Non-pigmented ciliary epithelial cell (primary cell): ENCODE measurements around the gene TFAP2E.

ENCODE experiments used
- DNase-seq: peaks from one replicate; pipeline ENCODE4 v3.0.0-alpha.2; 2010; ENCODE audit warnings: low read depth

Gene TFAP2E

GRCh38 chr1:35573198-35574124, at the start of gene TFAP2E:
Gene TFAP2E, plus strand, starts transcription at chr1:35573314. Its CDS starts 264 bp downstream, at chr1:35573578.
- DNase-seq: no peak

DNA sequence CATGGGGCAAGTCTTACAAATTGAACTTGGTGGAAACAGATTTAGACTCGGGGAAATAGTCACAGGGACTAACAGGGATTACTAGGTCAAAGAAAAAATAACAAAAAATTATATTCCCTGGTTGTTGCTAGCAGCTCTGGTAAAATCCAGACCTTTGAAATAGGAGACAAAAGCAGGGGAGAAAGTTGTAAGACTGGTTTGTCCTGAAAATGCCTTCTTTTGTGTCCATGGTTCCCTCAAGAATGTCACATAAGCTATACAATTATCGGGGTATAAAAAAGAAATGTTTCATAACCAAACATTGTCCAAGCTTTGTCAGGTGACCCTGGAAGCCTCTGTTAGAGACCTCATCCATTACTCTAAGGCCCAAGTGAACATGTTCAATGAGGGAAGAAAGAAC, 49.0 kb upstream of the TFAP2E start:
- no peak for DNase-seq

DNA sequence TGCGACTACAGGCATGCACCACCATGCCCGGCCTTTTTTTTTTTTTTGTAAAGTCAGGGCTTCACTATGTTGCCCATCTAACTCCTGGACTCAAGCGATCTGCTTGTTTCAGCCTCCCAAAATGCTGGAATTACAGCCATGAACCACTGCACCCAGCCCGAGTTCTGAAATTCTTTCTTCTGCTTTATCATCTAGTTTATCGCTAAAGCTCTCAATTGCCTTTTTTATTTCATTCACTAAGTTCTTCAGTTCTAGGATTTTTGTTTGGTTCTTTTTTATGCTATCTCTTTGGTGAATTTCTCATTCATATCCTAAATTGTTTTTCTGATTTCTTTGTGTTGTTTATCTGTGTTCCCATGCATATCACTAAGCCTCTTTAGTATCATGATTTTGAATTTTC, 42.9 kb upstream of the TFAP2E start:
- no peak for DNase-seq

DNA sequence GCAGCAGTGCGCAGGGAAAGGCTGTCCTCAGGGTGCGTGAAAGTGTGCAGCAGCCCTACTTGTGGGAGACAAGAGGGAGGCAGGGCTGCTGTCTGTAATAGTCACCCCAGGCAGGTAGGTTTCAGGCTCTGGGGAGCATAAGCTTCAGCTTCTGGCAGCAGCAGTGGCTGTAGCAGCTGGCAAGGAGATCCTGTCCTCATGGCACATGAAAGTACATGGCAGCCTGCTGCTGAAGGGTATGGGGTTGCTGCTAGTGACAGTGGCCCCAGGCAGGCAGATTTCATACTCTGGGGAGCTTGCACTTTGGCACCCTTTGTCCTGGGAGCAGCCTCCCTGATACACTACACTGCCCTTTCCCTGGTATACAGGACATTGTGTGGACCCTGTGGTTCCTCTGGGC, 42.2 kb upstream of the TFAP2E start:
- DNase-seq: no peak

- DNase-seq: no peak
Measured at GRCh38 chr1:35531368-35531767, 41.7 kb upstream of the TFAP2E start.

DNA sequence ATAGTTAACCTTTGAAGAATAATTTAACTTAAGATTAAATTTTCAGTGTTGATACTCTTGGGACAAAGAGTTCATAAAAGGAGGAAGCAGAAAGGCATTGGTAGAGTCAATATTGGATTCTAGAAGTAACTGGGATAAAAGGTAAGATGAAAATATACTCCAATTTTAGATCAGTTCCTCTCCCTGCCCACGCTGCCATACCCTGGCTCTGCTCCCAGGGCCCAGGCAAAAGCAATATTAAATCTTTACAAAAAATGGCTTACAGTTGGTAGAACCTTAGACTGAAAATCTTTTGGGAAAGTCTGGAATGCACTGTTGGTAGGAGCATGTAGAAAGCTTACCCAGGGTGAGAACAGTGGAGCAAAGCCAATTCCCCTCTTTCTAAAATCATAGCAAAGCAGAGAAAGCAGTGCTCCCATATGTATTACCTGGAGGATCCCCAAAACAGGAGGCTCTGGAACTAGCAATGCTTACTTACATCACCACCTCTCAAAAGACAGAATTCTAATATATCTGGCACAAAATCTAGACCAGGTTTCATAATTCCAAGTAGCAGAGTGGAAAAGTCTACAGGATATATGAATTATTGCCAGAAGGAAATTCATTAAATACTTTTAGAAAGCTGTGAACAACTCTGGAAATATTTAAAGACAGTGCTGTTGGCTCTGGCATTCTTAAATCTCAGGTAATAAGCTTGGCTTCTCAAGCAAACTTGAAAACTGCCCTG, 40.5 kb upstream of the TFAP2E start:
- no peak for DNase-seq

DNA sequence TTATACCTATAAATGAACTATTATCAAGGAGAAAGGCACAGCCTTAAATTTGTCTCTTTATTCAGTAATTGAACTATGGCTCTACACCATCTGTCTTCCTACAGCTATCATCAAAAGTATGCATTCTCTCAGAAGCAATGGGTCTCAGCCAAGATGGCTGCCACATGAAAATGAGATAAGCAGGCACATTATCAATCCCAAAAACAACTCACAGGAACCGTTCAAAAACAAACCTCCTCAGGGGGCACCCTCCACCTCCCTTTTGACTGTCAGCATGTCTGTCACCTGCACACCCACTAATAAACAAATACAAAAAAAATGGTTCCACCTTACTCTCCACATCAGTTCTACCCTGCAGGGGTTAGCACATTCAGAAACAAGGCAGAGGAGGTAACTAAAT, 39.5 kb upstream of the TFAP2E start:
- DNase-seq: no peak

DNA sequence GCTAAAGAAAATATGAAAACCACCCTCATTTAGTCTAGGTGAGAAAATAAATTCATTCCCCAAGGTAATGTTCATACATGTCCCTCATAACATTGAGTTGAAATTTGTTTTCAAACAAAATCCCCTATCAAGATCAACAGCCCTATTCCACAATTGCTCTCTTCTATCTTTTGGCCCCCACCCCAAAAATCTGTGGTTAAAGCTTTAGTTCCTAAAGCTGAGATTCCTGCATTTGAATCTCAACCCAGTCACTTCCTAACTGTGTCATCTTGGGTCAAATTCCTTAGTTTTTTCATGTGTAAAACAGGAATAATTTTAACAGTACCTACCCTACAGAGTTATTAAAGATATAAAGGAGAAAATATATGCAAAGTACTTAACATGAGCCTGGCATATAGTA, 37.9 kb upstream of the TFAP2E start:
- no peak for DNase-seq

DNA sequence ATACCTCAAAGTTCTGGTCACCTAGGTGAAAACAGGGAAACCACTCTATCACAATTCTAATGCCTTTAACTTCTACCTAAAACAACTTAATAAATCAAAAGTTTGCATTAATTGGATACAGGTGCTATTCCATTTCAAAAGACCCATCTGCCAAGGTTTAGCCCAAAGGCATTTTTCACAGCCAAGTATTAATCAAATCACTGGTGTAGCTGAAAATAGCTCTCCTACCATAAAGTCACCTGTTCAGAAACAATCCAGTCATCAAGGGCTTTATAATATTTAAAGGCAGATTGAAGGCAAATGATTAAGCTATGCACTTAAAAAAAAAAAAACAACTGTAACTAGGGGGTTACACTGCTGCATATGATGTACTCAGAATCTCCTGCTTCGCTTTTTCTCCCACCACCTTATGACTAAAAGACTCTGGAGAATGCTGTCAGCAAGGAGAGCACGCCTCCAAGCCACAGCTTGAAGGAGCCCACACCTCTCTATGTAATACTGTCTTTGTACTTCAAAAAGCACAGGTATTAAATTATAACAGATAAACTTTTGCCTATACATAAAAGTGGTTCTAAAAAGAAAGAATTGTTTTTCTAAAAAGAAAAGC, 36.5 kb upstream of the TFAP2E start:
- DNase-seq: no peak

DNA sequence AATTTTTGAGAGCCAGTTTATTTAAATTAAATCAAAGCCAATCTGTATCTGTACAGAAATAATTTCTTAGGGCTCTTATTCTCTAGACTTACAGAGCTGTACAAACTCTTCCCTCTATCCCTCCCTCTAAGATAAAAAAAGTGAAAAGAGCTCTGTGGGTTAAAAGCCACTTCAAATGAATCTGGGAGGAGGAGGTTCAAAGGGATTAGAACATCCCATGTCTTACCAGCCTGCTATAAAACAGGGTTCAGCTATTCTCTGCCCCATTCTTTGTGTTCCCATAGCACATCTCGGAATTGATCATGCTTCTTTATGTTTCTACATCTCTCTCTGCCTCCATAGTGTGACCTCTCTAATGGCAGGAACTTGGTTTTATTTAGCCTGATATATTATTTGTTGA, 35.3 kb upstream of the TFAP2E start:
- no peak for DNase-seq

GRCh38 chr1:35539073-35539823, 33.9 kb upstream of the TFAP2E start:
- no peak for DNase-seq

DNA sequence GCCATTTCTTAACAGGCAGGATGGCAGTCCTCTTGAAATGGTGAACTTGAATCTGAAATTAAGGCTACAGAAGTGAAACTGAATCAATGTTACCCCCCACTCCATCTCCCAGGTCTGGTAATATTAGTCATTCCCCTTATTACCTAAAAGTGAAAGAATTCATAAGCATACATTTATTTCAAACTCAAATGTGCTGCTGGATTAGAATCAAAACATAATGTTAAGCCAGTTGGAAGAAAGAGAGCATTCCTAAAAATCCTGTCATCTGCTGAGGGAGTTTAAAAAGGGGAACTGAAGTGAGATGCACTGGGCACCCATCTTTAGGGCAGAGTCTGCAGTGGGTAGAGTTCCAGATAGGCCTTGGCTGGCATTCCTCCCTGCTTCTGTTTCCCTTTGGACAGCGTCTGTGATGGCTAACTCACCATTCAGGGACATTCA, 33.3 kb upstream of the TFAP2E start:
- DNase-seq: no peak

- no peak for DNase-seq
Measured at GRCh38 chr1:35544976-35545375, 28.1 kb upstream of the TFAP2E start.

DNA sequence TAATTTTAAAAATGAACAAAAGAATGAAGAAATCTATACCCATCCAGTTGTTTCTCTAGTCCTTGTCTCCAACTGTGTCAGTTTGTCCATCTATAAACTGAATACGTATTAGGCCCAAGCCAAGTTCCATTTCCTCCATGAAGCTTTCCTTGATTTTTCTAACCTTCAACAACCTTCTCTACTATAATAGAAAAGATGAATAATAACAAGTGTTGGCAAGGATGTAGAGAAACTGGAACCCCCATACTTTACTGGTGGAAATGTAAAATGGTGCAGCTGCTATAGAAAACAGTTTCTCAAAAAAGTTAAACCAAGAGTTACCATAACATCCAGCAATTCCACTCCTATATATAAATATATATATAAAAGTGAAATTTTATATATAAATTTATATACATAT, 26.5 kb upstream of the TFAP2E start:
- no peak for DNase-seq

- DNase-seq: no peak
Measured at GRCh38 chr1:35553851-35554250, 19.3 kb upstream of the TFAP2E start.

DNA sequence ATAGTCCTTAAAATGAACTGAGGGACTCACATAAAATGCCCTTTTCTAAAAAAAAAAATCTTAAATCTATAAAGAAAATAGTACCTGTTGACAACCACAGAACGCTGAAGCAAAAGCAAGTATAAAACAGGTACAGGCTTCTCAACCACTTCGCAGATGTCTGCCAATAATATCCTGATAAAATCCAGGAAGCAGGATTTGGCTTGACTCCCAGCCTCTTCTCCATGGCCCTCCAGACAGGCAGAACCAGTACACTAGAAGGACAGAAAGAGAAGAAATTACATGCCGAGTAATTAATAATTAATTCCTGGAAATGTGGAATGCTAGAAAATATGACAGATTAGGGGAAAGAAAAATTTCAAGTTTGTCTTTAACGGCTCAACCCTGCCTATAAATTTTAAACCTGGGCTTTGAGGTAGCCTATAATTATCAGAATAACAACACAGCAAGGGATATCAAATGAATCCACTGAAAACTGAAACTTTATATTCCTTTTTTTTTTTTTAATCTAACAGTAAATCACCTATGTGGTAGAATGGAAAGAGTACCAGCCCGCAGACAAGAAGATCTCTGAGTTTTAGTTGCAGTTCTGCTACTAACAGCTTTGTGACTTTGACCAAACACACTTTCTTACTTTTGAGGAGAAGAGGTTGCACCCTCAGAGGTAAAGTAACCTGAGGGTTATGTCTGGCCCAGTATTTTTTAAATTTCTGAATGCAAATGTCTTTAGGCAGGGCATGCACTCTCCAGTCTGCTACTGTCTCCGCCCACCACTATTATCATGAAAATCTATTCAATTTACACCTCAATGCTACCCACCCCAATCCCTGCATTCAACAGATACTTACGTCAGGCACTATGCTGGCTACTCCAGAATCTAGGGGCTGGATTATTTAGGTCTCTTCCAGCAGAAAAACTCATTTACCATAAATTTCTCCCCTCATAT, 18.6 kb upstream of the TFAP2E start:
- DNase-seq: no peak

DNA sequence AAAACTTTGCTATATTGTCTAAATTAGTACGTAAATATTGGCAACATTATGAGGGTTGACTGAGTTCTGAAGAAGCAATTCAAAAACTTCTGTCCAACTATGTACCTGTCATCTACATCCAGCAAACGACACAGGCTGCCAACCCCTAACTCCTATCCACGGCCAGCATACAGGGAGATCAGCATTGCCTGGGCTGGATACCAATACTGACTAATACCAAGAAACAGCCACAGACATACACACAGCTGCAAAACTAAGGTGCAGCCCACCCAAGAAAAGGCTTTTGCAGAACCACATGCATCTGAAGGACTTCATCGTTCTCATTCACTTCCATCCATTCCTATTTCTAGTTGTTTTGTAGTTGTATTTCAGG, 17.9 kb upstream of the TFAP2E start:
- DNase-seq: no peak

DNA sequence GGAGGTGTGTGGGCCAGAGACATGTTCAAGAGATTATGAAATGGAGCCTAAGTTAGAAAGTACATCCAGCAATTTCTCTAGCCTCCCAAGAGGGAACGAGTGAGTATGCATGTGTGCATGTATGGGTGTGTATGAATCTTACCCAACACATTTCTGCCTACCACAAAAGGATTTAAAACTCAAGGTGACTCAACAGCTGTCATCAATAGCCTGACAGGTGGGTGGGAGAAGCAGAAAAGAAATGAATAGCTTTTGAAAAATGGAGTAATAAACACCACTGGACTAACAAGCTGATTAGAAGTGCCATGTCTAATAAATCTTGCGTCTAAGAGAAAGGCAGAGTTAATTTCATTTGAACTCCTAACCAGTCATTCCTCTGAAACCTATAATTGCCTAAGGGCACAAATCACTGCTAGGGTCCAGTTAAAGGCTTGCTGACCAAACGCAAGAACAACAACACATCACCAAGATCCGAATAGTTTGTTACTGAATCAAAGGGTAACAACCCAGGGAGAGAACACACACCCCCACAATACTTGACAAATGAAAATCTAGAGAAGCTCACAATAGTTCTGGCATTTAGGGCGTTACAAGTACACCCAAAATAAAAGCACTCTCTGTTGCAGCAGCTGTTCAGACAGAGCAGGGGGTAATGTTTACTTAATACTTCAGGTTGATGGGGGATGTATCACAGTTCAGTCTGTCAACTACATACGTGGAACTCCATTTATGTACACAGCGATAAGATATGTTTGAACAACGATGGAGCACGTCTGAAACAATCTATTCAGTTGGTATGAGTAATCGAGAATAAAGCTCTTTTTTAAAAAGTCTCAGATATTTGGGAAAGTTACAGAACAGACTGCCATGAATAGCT, 17.3 kb upstream of the TFAP2E start:
- DNase-seq: no peak

GRCh38 chr1:35556484-35557117, 16.5 kb upstream of the TFAP2E start:
- no peak for DNase-seq
